D721Med (cell line): ENCODE results near the gene UCN.
"Not testable (repeated sequence)": the region's sequence is repeated elsewhere in the genome, so short reads cannot be mapped to it uniquely, and the experiment has no call there.

Experiments
- DNase-seq: peaks from one replicate; pipeline ENCODE4 v3.0.0; 2011; ENCODE audit warnings: low spot score; ENCODE audit not compliant: insufficient read length
- FAIRE-seq: peaks from 2 replicates; lab custom pipeline; 2011; peaks lifted over from hg19 to GRCh38; lab: Jason Lieb, UNC
- CTCF ChIP-seq: IDR thresholded peaks from 2 replicates; pipeline ENCODE4 v1.5.1; 2012; ENCODE audit warnings: mild to moderate bottlenecking, control low read depth; ENCODE audit not compliant: insufficient read depth; ENCODE audit errors: missing control alignments

The UCN gene

GRCh38 chr2:27322766-27323595 is 14.7 kb upstream of the UCN start, which contains the start of gene MPV17:
Gene MPV17, minus strand, starts transcription at chr2:27323097. Its CDS starts 580 bp downstream, at chr2:27322517.
- no peak for TF ChIP-seq CTCF
- FAIRE-seq (no peak), DNase-seq (peak; percentile 93)

GRCh38 chr2:27322301-27322765 is 14.1 kb upstream of the UCN start:
- TF ChIP-seq CTCF = no peak
- FAIRE-seq = no peak
- DNase-seq = no peak

- peak; percentile 16 for TF ChIP-seq CTCF
- FAIRE-seq = no peak
- DNase-seq = peak; percentile 45
Observed at GRCh38 chr2:27320958-27321543, 12.8 kb upstream of the UCN start.

GRCh38 chr2:27319839-27320238 is 11.6 kb upstream of the UCN start:
- not testable (repeated sequence) for DNase-seq

GRCh38 chr2:27316655-27317412 is 8.6 kb upstream of the UCN start:
- no peak for DNase-seq

More at GRCh38 chr2:27319839-27320238, 11.6 kb upstream of the UCN start:
- not testable (repeated sequence) for FAIRE-seq

GRCh38 chr2:27315122-27315521 is 6.9 kb upstream of the UCN start:
- no peak for TF ChIP-seq CTCF
- no peak for DNase-seq
- FAIRE-seq = no peak

More at GRCh38 chr2:27316655-27317412, 8.6 kb upstream of the UCN start:
- no peak for TF ChIP-seq CTCF
- FAIRE-seq = no peak

GRCh38 chr2:27314709-27315108 is 6.5 kb upstream of the UCN start:
- DNase-seq = no peak
- no peak for TF ChIP-seq CTCF
- no peak for FAIRE-seq
